ENCODE results near the gene DPH3.

Gene DPH3

DNA sequence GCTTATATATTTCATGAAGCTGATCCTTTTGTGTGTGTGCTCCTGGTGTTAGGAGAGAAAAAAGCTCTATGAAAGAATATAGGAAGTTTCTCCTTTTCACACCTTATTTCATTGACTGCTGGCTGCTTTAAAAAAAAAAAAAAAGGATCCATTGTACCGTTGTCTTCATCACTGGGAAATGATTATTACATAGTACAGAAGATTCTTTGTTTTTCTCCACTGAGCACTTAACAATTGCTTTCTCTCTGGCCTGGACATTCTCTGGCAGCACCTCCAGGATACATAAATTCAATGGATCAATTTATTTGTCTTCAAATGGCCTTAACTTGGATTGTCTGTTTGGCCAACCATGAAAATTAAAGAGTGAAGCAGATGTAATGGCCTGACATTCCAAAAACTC is 37.2 kb downstream of the DPH3 start:
- no peak for DNase-seq

DNA sequence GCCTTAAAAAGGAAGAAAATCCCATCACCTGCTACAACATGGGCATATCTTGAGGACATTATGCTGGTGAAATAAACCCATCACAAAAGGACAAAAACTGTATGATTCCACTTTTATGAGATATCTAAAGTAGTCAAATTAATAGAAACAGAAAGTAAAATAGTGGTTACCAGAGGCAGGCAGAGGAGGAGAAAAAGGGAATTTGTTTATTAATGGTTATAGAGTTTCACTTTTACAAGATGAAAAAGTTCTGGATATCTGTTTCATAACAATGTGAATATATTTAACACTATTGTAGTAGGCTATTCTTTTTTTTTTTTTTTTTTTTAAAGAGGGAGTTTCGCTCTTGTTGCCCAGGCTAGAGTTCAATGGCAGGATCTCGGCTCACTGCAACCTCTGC is 40.4 kb downstream of the DPH3 start:
- peak; percentile 4 for DNase-seq

DNA sequence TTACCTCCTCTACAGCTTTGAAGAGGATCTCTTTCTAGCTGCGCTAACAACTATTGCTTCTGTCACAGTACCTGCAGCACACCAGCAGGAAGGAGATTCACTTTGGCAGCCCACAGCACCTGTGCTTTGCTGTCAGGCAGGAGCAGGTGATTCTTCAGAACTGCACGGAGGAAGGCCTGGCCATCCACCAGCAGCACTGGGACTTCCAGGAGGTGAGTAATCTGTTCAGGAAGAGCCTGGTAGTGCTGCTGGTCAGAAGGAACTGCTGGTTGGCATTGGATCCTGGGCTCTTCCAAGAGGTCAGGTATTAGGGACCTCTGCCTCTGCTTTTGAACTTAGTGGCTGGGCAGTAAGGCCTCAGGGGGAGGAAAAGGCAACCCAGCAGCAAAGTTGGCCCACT is 42.2 kb downstream of the DPH3 start:
- no peak for DNase-seq

DNA sequence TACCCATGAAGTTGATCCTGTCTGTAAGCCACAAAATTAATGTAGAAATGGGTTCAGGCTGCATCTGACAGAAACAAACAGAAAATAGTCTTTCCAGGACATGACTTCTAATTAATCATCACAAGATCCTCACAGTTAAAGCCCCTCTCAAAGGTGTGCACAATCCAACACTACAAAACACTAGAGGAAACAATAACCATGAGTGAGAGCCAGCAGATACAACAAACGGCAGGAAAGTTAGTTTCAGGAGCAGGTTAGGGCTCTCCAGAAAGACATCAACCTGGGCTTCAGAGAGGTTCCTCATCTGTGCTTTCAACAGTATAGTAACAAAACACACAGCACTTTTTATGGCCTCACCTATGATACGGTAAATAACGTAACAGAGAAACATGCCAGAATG is 42.8 kb downstream of the DPH3 start:
- DNase-seq: no peak

DNA sequence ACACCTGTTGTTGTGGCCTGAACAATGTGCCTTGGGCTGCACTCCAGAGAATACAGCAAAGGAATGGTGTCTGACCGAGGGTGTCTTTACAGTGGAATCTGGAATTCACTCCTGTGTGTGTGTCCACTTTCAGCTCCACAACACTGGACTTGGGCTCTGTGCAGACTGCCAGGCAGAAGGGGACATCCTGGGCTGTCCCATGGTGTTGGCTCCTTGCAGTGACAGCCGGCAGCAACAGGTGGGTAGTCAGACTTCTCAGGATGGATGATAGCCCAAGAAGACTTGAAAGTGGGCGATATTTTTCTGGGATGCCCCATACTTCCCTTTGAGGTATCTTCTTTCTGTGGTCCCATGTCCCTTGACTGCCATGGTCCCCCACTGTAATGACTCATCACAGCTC is 45.0 kb downstream of the DPH3 start:
- no peak for DNase-seq

DNA sequence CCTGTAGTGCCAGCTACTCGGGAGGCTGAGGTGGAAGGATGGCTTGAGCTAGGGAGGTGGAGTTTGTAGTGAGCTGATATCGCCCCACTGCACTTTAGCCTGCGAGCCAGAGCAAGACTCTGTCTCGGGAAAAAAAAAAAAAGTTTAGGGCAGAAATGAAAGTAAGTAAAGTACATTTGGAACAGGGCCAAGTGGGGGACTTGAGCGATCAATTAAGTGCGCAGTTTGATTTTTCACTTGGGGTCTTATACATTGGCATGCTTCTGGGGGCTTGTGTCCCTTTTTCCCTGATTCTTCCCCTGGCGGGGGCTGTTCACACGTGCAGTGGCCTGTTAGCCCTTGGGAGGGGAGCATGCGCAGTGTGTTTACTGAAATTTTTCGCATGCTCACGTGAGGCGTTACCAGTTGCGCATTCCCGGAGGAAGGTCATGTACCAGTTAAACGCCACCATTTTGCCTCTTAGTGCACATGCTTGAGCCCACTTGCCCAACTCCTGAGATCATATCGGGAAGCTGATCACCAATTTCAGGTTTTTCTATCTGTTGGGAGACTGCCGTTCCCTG is 48.3 kb downstream of the DPH3 start:
- no peak for DNase-seq

DNA sequence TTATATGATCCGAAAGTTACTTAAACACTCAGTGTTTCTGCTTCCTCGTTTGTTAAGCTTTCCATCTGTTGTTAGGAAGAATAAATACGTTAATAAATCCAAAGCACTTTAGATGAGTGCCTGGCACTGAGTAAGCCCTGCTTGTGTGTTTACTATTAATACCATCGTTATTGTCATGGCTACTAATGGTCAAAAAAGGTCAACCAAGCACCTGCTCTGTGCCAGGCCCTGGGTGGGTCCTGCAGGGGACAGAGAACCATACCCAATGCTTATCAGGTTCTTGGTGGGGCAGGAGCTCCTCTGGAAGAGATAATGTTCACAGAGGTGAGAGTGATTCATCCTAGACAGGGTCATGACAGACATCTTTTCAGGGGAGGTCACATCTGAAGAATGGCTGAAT is 50.4 kb downstream of the DPH3 start:
- no peak for DNase-seq

DNA sequence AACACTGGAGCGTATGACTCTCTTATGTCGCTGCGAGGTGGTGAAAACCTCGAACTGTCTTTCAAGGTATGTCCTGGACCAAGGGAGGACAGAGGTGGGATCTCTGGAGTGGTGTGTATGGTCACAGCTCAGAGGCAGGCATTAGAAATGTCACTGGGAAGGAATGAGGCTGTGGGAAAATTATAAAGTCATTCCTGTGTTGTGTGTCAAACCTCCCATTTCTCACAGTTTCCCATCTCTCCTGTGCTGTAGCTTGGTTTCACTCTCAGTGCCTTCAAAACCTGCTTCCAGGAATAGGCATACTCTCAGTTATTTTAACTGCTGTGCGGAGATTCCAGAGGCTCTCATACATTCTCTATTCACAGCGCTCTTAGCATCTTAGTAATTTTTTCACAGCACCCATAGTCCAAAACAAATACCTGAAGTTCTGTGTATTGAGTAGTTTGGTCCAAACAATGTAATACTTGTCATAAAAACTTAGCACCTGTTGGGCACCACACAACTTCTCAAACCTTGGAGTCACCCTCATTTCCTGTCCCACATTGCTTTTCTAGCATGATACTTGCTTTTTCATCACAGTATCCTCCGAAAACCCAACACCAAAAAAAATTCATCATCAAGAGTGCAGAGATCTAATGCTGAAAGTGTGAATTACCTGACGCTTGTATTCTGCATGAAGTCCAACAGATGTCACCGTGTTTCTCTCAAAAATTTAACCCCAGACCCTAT is 53.4 kb downstream of the DPH3 start:
- DNase-seq: no peak
